Measurements from ENCODE around the gene ACACB. TPM values are rescaled to one million over a fixed set of nuclear protein-coding genes. Genes with fewer than 3 reads are reported as not detected.

The ACACB gene
- polyA plus RNA-seq, 2 of the 4 experiments (the other 2 are of a cell fraction), result 6.8 to 7.6 TPM

DNA sequence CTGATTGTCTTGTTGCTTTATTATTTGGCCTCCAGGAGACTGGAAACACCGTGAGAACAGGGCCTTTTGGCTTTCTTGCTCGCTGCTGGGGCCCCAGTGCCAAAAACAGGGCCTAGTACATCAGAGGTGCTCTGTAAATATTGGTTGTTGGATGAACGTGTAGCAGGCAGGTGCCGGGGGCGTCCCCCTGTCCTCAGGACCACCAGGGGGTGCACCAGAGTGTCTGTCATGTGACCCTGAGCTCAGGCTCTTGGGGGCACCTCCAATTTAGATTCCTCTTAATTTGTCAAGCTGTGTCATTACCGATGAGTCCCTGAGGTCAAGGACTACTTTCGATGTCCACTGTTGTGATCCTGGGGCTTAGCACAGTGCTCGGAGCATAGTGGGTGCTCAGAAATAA, 87.1 kb downstream of the ACACB start:
- ATAC-seq, result no peak; a peak in 1 of 6 replicates
- WGBS (ENCODE audit: missing lambda C conversion rate), result 92% methylated on average over 8 of the region's 8 CpGs
- no peak for DNase-seq (ENCODE audit: low read depth in 1 of 2, low spot score in 1 of 2)
- TF ChIP-seq, protein P1, sequence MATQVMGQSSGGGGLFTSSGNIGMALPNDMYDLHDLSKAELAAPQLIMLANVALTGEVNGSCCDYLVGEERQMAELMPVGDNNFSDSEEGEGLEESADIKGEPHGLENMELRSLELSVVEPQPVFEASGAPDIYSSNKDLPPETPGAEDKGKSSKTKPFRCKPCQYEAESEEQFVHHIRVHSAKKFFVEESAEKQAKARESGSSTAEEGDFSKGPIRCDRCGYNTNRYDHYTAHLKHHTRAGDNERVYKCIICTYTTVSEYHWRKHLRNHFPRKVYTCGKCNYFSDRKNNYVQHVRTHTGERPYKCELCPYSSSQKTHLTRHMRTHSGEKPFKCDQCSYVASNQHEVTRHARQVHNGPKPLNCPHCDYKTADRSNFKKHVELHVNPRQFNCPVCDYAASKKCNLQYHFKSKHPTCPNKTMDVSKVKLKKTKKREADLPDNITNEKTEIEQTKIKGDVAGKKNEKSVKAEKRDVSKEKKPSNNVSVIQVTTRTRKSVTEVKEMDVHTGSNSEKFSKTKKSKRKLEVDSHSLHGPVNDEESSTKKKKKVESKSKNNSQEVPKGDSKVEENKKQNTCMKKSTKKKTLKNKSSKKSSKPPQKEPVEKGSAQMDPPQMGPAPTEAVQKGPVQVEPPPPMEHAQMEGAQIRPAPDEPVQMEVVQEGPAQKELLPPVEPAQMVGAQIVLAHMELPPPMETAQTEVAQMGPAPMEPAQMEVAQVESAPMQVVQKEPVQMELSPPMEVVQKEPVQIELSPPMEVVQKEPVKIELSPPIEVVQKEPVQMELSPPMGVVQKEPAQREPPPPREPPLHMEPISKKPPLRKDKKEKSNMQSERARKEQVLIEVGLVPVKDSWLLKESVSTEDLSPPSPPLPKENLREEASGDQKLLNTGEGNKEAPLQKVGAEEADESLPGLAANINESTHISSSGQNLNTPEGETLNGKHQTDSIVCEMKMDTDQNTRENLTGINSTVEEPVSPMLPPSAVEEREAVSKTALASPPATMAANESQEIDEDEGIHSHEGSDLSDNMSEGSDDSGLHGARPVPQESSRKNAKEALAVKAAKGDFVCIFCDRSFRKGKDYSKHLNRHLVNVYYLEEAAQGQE (IDR thresholded peaks at IDR 0.05), result no peak
- TF ChIP-seq RAD21 (conservative IDR thresholded peaks at IDR 0.05 in 1 of 2, IDR thresholded peaks at IDR 0.05 in 1 of 2) (no peak), CHD4 (IDR thresholded peaks at IDR 0.05; ENCODE audit: borderline replicate concordance) (no peak), FOXS1 (CRISPR knock-in tag; IDR thresholded peaks at IDR 0.05) (no peak), RCOR1 (IDR thresholded peaks at IDR 0.05; ENCODE audit: low read depth, low read length) (no peak), ZNF302 (CRISPR knock-in tag; IDR thresholded peaks at IDR 0.05) (no peak), RFX5 (IDR thresholded peaks at IDR 0.05) (no peak), ZFP36 (IDR thresholded peaks at IDR 0.05; ENCODE audit: borderline replicate concordance, partially characterized antibody) (no peak), EHF (CRISPR knock-in tag; IDR thresholded peaks at IDR 0.05) (no peak), JUNB (IDR thresholded peaks at IDR 0.05) (no peak), PHF8 (IDR thresholded peaks at IDR 0.05; ENCODE audit: borderline replicate concordance, low read depth) (no peak), CBX8 (IDR thresholded peaks at IDR 0.05) (no peak)
- TF ChIP-seq, protein P2, sequence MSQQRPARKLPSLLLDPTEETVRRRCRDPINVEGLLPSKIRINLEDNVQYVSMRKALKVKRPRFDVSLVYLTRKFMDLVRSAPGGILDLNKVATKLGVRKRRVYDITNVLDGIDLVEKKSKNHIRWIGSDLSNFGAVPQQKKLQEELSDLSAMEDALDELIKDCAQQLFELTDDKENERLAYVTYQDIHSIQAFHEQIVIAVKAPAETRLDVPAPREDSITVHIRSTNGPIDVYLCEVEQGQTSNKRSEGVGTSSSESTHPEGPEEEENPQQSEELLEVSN (IDR thresholded peaks at IDR 0.05; ENCODE audit: borderline replicate concordance, low read depth), result no peak
- TF ChIP-seq, protein P3, sequence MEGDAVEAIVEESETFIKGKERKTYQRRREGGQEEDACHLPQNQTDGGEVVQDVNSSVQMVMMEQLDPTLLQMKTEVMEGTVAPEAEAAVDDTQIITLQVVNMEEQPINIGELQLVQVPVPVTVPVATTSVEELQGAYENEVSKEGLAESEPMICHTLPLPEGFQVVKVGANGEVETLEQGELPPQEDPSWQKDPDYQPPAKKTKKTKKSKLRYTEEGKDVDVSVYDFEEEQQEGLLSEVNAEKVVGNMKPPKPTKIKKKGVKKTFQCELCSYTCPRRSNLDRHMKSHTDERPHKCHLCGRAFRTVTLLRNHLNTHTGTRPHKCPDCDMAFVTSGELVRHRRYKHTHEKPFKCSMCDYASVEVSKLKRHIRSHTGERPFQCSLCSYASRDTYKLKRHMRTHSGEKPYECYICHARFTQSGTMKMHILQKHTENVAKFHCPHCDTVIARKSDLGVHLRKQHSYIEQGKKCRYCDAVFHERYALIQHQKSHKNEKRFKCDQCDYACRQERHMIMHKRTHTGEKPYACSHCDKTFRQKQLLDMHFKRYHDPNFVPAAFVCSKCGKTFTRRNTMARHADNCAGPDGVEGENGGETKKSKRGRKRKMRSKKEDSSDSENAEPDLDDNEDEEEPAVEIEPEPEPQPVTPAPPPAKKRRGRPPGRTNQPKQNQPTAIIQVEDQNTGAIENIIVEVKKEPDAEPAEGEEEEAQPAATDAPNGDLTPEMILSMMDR (IDR thresholded peaks at IDR 0.05), result no peak
- TF ChIP-seq, protein P4, sequence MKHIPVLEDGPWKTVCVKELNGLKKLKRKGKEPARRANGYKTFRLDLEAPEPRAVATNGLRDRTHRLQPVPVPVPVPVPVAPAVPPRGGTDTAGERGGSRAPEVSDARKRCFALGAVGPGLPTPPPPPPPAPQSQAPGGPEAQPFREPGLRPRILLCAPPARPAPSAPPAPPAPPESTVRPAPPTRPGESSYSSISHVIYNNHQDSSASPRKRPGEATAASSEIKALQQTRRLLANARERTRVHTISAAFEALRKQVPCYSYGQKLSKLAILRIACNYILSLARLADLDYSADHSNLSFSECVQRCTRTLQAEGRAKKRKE (CRISPR knock-in tag; IDR thresholded peaks at IDR 0.05; ENCODE audit: low read depth), result no peak
- Histone ChIP-seq H3K4me2 (no peak overlapping the region), H3K4me3 (no peak overlapping the region), H3K9me3 (no peaks in the 10 kb centered on the region), H3K27ac (no peak overlapping the region), H3K4me1 (peaks cover 10% of the 10 kb centered on the region)
- FAIRE-seq, result no peak
- CTCF ChIA-PET, result interaction anchor here (1.0 kb wide), 1 partner anchor 42 kb away, joined by 3 read pairs; no protein-coding TSS in a partner anchor
- POLR2A ChIA-PET, result no interaction called here

DNA sequence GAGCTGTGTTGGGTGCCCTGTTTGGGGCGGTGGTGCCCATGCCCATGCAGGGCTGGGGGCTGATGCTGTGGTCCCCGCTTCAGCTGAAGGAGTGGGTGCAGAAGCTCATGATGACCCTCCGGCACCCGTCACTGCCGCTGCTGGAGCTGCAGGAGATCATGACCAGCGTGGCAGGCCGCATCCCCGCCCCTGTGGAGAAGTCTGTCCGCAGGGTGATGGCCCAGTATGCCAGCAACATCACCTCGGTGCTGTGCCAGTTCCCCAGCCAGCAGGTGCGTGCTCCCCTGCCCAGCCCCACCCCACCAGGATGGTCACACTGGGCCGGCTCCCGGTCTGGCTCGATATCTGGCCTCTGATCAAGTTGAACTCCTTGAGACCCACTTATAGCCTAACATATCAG, 92.7 kb downstream of the ACACB start:
- CTCF ChIA-PET, result no interaction called here
- no peaks in the 10 kb centered on the region for H3K4me1 ChIP-seq
- DNase-seq (ENCODE audit: low read depth in 1 of 2, low spot score in 1 of 2) (no peak), ATAC-seq (no peak), FAIRE-seq (no peak)
- H3K4me2 ChIP-seq, result no peak overlapping the region
- H3K9me3 ChIP-seq, result no peaks in the 10 kb centered on the region
- H3K4me3 ChIP-seq, result no peak overlapping the region
- 97% methylated on average over 10 of the region's 14 CpGs for WGBS (ENCODE audit: missing lambda C conversion rate)
- no peak overlapping the region for H3K27ac ChIP-seq
- POLR2A ChIA-PET, result interaction anchor here (1.0 kb wide), 1 partner anchor 55 kb away, joined by 3 read pairs; no protein-coding TSS in a partner anchor
- TF ChIP-seq JUNB (IDR thresholded peaks at IDR 0.05) (no peak), NR3C1 (IDR thresholded peaks at IDR 0.05) (no peak), HDAC2 (IDR thresholded peaks at IDR 0.05) (no peak), JUN (IDR thresholded peaks at IDR 0.05) (no peak), RARB (CRISPR knock-in tag; IDR thresholded peaks at IDR 0.05) (no peak), RCOR1 (IDR thresholded peaks at IDR 0.05; ENCODE audit: low read depth, low read length) (no peak), TFCP2L1 (CRISPR knock-in tag; IDR thresholded peaks at IDR 0.05) (no peak), FOXS1 (CRISPR knock-in tag; IDR thresholded peaks at IDR 0.05) (no peak), POLR2AphosphoS2 (conservative IDR thresholded peaks at IDR 0.05; ENCODE audit: low read length) (no peak), HOXB5 (CRISPR knock-in tag; IDR thresholded peaks at IDR 0.05) (no peak), EP300 (IDR thresholded peaks at IDR 0.05) (no peak)
- TF ChIP-seq, protein P1 (IDR thresholded peaks at IDR 0.05), result no peak
